Astrocyte (in vitro differentiated cells and primary cell): ENCODE data around the gene PBX3. TPM values are rescaled to one million over a fixed set of nuclear protein-coding genes. Genes with fewer than 3 reads are reported as not detected.
A peak's percentile ranks its signal among the peaks of the same experiment; 100 is the strongest.
"Not testable (repeated sequence)": the region's sequence is repeated elsewhere in the genome, so short reads cannot be mapped to it uniquely, and the experiment has no call there.

Experiments used
- DNase-seq: peaks from one replicate; pipeline ENCODE4 v3.0.0-alpha.2; 2010; ENCODE audit warnings: low read depth
- FAIRE-seq: peaks from 2 replicates; lab custom pipeline; 2011; peaks lifted over from hg19 to GRCh38; lab: Jason Lieb, UNC
- H2AFZ ChIP-seq: 2 replicates; pipeline ENCODE4 v1.6.0; 2012; ENCODE audit warnings: low read depth, low read length, inconsistent platforms
- H3K27ac ChIP-seq: 2 replicates; pipeline ENCODE4 v1.5.1; 2011; ENCODE audit warnings: low read depth, low read length, inconsistent platforms
- H3K27me3 ChIP-seq: 2 replicates; pipeline ENCODE4 v1.6.0; 2011; ENCODE audit warnings: low read length, inconsistent platforms; ENCODE audit not compliant: insufficient read depth
- H3K36me3 ChIP-seq: 2 replicates; pipeline ENCODE4 v1.5.1; 2011; ENCODE audit warnings: low read length, inconsistent platforms; ENCODE audit not compliant: insufficient read depth
- H3K4me1 ChIP-seq: 2 replicates; pipeline ENCODE4 v1.5.1; 2011; ENCODE audit warnings: low read length, inconsistent platforms; ENCODE audit not compliant: insufficient read depth
- H3K4me2 ChIP-seq: 2 replicates; pipeline ENCODE4 v1.6.0; 2012; ENCODE audit warnings: low read length, inconsistent platforms
- H3K4me3 ChIP-seq: 2 replicates; pipeline ENCODE4 v1.5.1; 2011; ENCODE audit warnings: low read depth, mild to moderate bottlenecking, low read length, inconsistent platforms; ENCODE audit not compliant: insufficient read depth
- H3K79me2 ChIP-seq: 2 replicates; pipeline ENCODE4 v1.6.0; 2012; ENCODE audit warnings: mild to moderate bottlenecking, low read length, inconsistent platforms; ENCODE audit not compliant: insufficient read depth
- H3K9ac ChIP-seq: 2 replicates; pipeline ENCODE4 v1.6.0; 2012; ENCODE audit warnings: mild to moderate bottlenecking, low read length, inconsistent platforms
- H3K9me3 ChIP-seq: 2 replicates; pipeline ENCODE4 v1.5.1; 2012; ENCODE audit warnings: low read depth, mild to moderate bottlenecking, low read length, inconsistent platforms; ENCODE audit not compliant: insufficient read depth
- H4K20me1 ChIP-seq: 2 replicates; pipeline ENCODE4 v1.6.0; 2012; ENCODE audit warnings: low read length, inconsistent platforms; ENCODE audit not compliant: insufficient read depth
- H3K27ac Mint-ChIP-seq: one replicate; pipeline ENCODE4 v1.8.0; 2021; ENCODE audit warnings: mild to moderate bottlenecking, mixed read lengths; ENCODE audit not compliant: unreplicated experiment
- H3K27me3 Mint-ChIP-seq: one replicate; pipeline ENCODE4 v1.8.0; 2021; ENCODE audit warnings: low read depth, mixed read lengths; ENCODE audit not compliant: unreplicated experiment
- H3K36me3 Mint-ChIP-seq: one replicate; pipeline ENCODE4 v1.8.0; 2021; ENCODE audit warnings: low read depth, mixed read lengths; ENCODE audit not compliant: unreplicated experiment
- H3K4me1 Mint-ChIP-seq: one replicate; pipeline ENCODE4 v1.8.0; 2021; ENCODE audit warnings: low read depth, mixed read lengths; ENCODE audit not compliant: unreplicated experiment
- H3K4me3 Mint-ChIP-seq: one replicate; pipeline ENCODE4 v1.8.0; 2021; ENCODE audit warnings: mild to moderate bottlenecking, moderate library complexity, mixed read lengths; ENCODE audit not compliant: unreplicated experiment
- H3K9me3 Mint-ChIP-seq: one replicate; pipeline ENCODE4 v1.8.0; 2021; ENCODE audit warnings: mild to moderate bottlenecking, mixed read lengths; ENCODE audit not compliant: unreplicated experiment
- EZH2 ChIP-seq: IDR thresholded peaks from 2 replicates; pipeline ENCODE4 v1.6.1; 2012; ENCODE audit warnings: mild to moderate bottlenecking, low read length, inconsistent platforms; ENCODE audit not compliant: insufficient read depth
- total RNA-seq: library from RNA; stranded (reverse); gene quantifications from 2 replicates; pipeline ENCODE4 v1.2.1, GENCODE V29; 2021
- TF ChIP-seq, protein P1 (sequence below): IDR thresholded peaks from 2 replicates; pipeline ENCODE4 v1.5.1; 2011; ENCODE audit warnings: low read depth, mild to moderate bottlenecking, inconsistent platforms, low read length, moderate library complexity; ENCODE audit not compliant: insufficient read depth

PBX3 gene
- total RNA-seq, 1 donor from 2014 or later: 51.2 TPM

DNA sequence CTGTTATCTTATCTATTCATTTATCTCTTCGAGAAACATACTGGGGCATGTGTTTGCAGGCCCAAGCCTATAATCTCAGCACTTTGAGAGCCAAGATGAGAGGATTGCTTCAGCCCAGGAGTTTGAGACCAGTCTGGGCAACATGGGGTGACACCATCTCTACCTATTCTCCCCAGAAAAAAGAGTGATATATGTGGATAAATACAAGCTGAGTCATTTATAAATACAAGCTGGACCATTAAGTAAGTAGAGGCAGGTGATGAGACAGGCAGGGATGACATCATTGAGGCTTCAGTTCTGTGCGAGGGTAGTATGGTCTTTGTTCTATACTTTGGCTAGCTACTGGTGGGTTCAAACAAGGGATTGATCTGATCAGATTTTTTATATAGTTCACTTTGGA lies 25.6 kb downstream of the PBX3 start:
- Histone ChIP-seq H3K27ac (no peak overlapping the region), H3K27me3 (no peaks in the 10 kb centered on the region), H3K4me1 (no peaks in the 10 kb centered on the region), H2AFZ (no peak overlapping the region), H3K4me3 (no peak overlapping the region), H3K4me2 (no peak overlapping the region), H4K20me1 (peaks cover 36% of the 10 kb centered on the region), H3K79me2 (peaks cover 89% of the 10 kb centered on the region), H3K9me3 (no peaks in the 10 kb centered on the region), H3K9ac (no peak overlapping the region), H3K36me3 (no peaks in the 10 kb centered on the region)
- DNase-seq (no peak), FAIRE-seq (peak; percentile 17)
- Mint-ChIP-seq H3K27me3 (no peaks in the 10 kb centered on the region), H3K27ac (no peak overlapping the region), H3K4me1 (peaks cover 5% of the 10 kb centered on the region), H3K4me3 (no peak overlapping the region), H3K9me3 (no peaks in the 10 kb centered on the region), H3K36me3 (peaks cover 1% of the 10 kb centered on the region)
- TF ChIP-seq EZH2: no peak
- TF ChIP-seq, protein P1, sequence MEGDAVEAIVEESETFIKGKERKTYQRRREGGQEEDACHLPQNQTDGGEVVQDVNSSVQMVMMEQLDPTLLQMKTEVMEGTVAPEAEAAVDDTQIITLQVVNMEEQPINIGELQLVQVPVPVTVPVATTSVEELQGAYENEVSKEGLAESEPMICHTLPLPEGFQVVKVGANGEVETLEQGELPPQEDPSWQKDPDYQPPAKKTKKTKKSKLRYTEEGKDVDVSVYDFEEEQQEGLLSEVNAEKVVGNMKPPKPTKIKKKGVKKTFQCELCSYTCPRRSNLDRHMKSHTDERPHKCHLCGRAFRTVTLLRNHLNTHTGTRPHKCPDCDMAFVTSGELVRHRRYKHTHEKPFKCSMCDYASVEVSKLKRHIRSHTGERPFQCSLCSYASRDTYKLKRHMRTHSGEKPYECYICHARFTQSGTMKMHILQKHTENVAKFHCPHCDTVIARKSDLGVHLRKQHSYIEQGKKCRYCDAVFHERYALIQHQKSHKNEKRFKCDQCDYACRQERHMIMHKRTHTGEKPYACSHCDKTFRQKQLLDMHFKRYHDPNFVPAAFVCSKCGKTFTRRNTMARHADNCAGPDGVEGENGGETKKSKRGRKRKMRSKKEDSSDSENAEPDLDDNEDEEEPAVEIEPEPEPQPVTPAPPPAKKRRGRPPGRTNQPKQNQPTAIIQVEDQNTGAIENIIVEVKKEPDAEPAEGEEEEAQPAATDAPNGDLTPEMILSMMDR: no peak

DNA sequence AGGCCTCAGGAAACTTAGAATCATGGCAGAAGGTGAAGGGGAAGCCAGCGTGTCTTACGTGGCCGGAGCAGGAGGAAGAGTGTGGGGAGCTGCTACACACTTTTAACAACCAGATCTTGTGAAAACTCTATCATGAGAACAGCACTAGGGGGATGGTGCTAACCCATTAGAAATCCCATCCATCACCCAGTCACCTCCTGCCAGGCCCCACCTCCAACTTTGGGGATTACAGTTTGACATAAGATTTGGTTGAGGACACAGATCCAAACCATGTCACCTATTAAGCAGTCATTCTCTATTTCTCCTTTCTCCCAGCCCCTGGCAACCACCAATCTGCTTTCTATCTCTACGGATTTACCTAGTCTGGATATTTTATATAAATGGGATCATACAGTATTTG lies 26.9 kb downstream of the PBX3 start:
- Mint-ChIP-seq H3K27ac (no peak overlapping the region), H3K27me3 (no peaks in the 10 kb centered on the region), H3K4me1 (peaks cover 3% of the 10 kb centered on the region), H3K4me3 (no peak overlapping the region), H3K36me3 (peaks cover 1% of the 10 kb centered on the region), H3K9me3 (no peaks in the 10 kb centered on the region)
- no peaks in the 10 kb centered on the region for H3K27me3 ChIP-seq
- H3K9ac ChIP-seq: no peak overlapping the region
- H3K9me3 ChIP-seq: no peaks in the 10 kb centered on the region
- H3K4me3 ChIP-seq: no peak overlapping the region
- no peaks in the 10 kb centered on the region for H3K36me3 ChIP-seq
- H3K4me2 ChIP-seq: no peak overlapping the region
- no peaks in the 10 kb centered on the region for H3K4me1 ChIP-seq
- no peak overlapping the region for H3K27ac ChIP-seq
- H2AFZ ChIP-seq: no peak overlapping the region
- H4K20me1 ChIP-seq: peaks cover 36% of the 10 kb centered on the region
- H3K79me2 ChIP-seq: peaks cover 81% of the 10 kb centered on the region
- FAIRE-seq (no peak), DNase-seq (no peak)
- TF ChIP-seq, protein P1: no peak
- no peak for TF ChIP-seq EZH2

DNA sequence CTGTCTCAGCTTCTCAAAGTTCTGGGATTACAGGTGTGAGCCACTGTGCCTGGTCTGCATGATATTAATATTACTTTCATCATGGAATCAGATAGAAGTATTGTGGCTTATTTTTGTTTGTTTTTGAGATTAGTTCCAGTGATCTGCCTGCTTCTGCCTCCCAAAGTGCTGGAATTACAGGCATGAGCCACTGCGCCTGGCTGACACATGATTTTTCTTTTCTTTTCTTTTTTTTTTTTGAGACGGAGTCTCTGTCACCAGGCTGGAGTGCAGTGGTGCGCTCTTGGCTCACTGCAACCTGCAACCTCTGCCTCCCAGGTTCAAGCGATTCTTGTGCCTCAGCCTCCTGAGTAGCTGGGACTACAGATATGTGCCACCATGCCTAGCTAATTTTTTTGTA lies 29.6 kb downstream of the PBX3 start:
- H3K79me2 ChIP-seq: peaks cover 57% of the 10 kb centered on the region
- not testable (repeated sequence) for H3K4me3 Mint-ChIP-seq, H3K4me1 ChIP-seq, H2AFZ ChIP-seq, FAIRE-seq, H3K36me3 ChIP-seq, H3K27ac ChIP-seq, H3K9me3 ChIP-seq, DNase-seq, H3K27me3 Mint-ChIP-seq, H3K4me3 ChIP-seq, H3K27me3 ChIP-seq, H3K4me1 Mint-ChIP-seq, H3K4me2 ChIP-seq, H3K9me3 Mint-ChIP-seq, H3K36me3 Mint-ChIP-seq, H3K9ac ChIP-seq, H3K27ac Mint-ChIP-seq
- peaks cover 33% of the 10 kb centered on the region for H4K20me1 ChIP-seq

DNA sequence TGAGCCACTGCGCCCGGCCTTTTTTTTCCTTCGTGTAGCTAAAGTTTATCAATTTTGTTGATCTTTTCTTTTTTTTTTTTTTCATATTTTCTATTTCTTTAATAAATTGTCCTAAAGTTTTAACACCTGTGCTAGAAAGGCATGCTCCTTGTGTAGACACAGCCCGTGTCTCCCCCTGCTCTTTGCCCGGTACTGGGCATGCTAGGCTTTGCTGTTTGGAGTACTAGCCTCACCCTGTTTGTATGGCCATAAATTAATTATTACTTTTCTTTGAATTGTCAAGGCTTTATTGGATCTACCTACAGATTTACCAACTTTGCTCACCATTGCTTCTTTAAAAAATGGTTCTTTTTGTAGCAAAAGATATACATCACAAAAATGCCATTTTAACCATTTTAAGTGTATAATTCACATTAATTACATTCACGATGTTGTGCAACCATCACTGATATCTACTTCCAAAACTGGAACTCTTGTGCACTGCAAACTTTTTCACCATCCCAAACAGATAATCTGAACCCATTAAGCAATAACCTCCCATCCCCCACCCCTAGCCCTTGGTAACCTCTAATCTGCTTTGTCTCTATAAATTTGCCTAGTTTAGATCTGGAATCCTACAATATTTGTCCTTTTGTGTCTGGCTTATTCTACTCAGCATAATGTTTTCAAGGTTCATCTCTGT lies 31.5 kb downstream of the PBX3 start:
- not testable (repeated sequence) for H3K27ac Mint-ChIP-seq, H3K27ac ChIP-seq, H3K9ac ChIP-seq, H3K4me3 Mint-ChIP-seq, H3K4me2 ChIP-seq, H3K9me3 Mint-ChIP-seq, DNase-seq, H3K4me3 ChIP-seq, H3K27me3 ChIP-seq, H2AFZ ChIP-seq, H3K27me3 Mint-ChIP-seq, H3K9me3 ChIP-seq, H3K4me1 Mint-ChIP-seq, H3K36me3 ChIP-seq, H3K4me1 ChIP-seq
- peaks cover 55% of the 10 kb centered on the region for H3K79me2 ChIP-seq
- peaks cover 14% of the 10 kb centered on the region for H3K36me3 Mint-ChIP-seq
- peak; percentile 82 for FAIRE-seq
- peaks cover 23% of the 10 kb centered on the region for H4K20me1 ChIP-seq

DNA sequence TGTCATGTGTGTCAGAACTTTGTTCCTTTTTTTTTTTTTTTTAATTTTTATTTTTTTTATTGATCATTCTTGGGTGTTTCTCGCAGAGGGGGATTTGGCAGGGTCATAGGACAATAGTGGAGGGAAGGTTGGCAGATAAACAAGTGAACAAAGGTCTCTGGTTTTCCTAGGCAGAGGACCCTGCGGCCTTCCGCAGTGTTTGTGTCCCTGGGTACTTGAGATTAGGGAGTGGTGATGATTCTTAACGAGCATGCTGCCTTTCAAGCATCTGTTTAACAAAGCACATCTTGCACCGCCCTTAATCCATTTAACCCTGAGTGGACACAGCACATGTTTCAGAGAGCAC lies 32.0 kb downstream of the PBX3 start:
- FAIRE-seq: not testable (repeated sequence)

More for the DNA sequence above, 32.0 kb downstream of the PBX3 start:
- H4K20me1 ChIP-seq: peaks cover 20% of the 10 kb centered on the region
- not testable (repeated sequence) for H3K36me3 ChIP-seq, H2AFZ ChIP-seq, H3K4me2 ChIP-seq, H3K4me3 Mint-ChIP-seq, H3K4me1 Mint-ChIP-seq, H3K4me1 ChIP-seq, H3K27ac ChIP-seq, H3K9me3 Mint-ChIP-seq, H3K27ac Mint-ChIP-seq, H3K9ac ChIP-seq, H3K9me3 ChIP-seq, DNase-seq, H3K4me3 ChIP-seq, H3K27me3 Mint-ChIP-seq, H3K27me3 ChIP-seq
- H3K79me2 ChIP-seq: peaks cover 54% of the 10 kb centered on the region
- peaks cover 15% of the 10 kb centered on the region for H3K36me3 Mint-ChIP-seq
